Type B pancreatic cell (in vitro differentiated cells): Measurements from ENCODE around the gene STK35. TPM values are rescaled to one million over a fixed set of nuclear protein-coding genes. Genes with fewer than 3 reads are reported as not detected.

Experiments
- DNase-seq: peaks from one replicate; pipeline ENCODE4 v3.0.0; 2021; ENCODE audit warnings: mixed read lengths; ENCODE audit not compliant: unreplicated experiment; ENCODE audit errors: extremely low spot score
- H3K27ac Mint-ChIP-seq: 2 replicates; pipeline ENCODE4 v1.8.0; 2021; ENCODE audit warnings: mild to moderate bottlenecking, mixed read lengths
- H3K27me3 Mint-ChIP-seq: 2 replicates; pipeline ENCODE4 v1.8.0; 2021; ENCODE audit warnings: mixed read lengths
- H3K36me3 Mint-ChIP-seq: 2 replicates; pipeline ENCODE4 v1.8.0; 2021; ENCODE audit warnings: mixed read lengths
- H3K4me1 Mint-ChIP-seq: one replicate; pipeline ENCODE4 v1.8.0; 2021; ENCODE audit warnings: mixed read lengths; ENCODE audit not compliant: unreplicated experiment
- H3K4me3 Mint-ChIP-seq: 2 replicates; pipeline ENCODE4 v1.8.0; 2021; ENCODE audit warnings: mild to moderate bottlenecking, mixed read lengths
- H3K9me3 Mint-ChIP-seq: 2 replicates; pipeline ENCODE4 v1.8.0; 2021; ENCODE audit warnings: mixed read lengths
- total RNA-seq: library from RNA; stranded (reverse); gene quantifications from 2 replicates; pipeline ENCODE4 v1.2.1, GENCODE V29; 2021; ENCODE audit warnings: low replicate concordance
- TF ChIP-seq, protein P1 (sequence below): fragments of 200-600 bp; sonication (generic); conservative IDR thresholded peaks from 2 replicates; pipeline ENCODE4 v1.5.0; 2021; ENCODE audit warnings: antibody characterized with exemption, mild to moderate bottlenecking

STK35 gene
- total RNA-seq, 1 donor from 2014 or later: 28.3 TPM

DNA sequence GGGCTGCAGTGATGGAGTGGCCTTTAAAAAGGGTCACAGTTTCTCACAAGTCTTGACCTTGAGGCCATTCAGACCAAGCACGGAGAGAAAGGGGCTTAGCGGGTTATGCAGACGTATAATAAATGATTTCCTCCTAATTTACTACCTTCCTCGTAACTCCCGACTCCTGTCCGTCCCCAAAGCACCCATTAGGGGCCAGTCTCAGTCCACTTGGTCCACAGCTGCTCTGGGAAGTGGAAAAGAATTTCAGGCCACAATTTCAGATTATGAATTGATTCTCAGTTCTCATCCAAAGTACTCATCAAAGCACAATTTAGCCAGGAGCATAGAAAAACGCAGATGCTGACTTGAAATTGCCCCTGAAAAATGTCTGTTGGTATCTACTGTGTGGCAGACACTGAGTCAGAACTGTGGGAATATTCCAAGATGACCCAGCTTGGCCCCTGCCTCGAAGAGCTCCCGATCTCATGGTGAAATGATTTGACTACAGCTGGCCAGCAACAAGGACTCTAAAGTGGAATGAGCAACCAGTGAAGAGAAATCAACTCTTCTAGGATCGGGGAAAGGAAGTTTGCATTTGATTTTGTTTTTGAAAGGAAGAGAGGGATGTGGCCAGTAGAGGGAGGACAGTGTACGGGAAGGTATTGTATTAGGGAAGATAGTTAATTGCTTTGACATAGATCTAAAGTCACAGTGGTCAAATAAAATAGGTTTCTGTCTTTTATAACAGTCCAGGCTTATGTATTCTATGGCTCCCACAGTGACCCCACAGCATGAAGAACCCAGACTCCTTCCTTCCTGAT is 15.2 kb upstream of the STK35 start:
- no peak overlapping the region for H3K4me3 Mint-ChIP-seq
- TF ChIP-seq, protein P1, sequence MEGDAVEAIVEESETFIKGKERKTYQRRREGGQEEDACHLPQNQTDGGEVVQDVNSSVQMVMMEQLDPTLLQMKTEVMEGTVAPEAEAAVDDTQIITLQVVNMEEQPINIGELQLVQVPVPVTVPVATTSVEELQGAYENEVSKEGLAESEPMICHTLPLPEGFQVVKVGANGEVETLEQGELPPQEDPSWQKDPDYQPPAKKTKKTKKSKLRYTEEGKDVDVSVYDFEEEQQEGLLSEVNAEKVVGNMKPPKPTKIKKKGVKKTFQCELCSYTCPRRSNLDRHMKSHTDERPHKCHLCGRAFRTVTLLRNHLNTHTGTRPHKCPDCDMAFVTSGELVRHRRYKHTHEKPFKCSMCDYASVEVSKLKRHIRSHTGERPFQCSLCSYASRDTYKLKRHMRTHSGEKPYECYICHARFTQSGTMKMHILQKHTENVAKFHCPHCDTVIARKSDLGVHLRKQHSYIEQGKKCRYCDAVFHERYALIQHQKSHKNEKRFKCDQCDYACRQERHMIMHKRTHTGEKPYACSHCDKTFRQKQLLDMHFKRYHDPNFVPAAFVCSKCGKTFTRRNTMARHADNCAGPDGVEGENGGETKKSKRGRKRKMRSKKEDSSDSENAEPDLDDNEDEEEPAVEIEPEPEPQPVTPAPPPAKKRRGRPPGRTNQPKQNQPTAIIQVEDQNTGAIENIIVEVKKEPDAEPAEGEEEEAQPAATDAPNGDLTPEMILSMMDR: no peak
- no peaks in the 10 kb centered on the region for H3K36me3 Mint-ChIP-seq
- H3K4me1 Mint-ChIP-seq: no peaks in the 10 kb centered on the region
- peaks cover 57% of the 10 kb centered on the region for H3K27me3 Mint-ChIP-seq
- no peaks in the 10 kb centered on the region for H3K9me3 Mint-ChIP-seq
- DNase-seq: no peak
- no peak overlapping the region for H3K27ac Mint-ChIP-seq

DNA sequence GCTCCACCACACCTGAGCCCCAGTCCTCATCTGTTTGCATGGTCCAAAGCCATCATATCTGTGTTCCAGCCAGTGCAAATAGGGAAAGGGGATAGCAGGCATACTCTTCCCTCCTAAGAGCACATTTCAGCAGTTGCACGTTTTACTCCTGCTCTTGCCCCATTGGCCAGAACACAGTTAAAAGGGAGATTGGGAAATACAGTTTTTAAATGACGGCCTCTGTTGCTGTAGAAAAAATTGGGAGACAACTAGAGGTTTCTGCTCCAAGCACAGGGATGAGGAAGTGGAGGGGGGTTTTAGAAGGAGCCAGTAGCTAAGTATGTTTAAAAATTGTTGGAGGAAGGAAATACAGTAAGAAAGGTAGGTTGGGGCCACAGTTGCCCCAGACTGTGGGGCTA is 14.6 kb upstream of the STK35 start:
- Mint-ChIP-seq H3K9me3 (no peaks in the 10 kb centered on the region), H3K4me1 (no peaks in the 10 kb centered on the region), H3K27me3 (peaks cover 54% of the 10 kb centered on the region), H3K36me3 (no peaks in the 10 kb centered on the region), H3K4me3 (no peak overlapping the region), H3K27ac (no peak overlapping the region)
- TF ChIP-seq, protein P1: no peak
- DNase-seq: no peak

- TF ChIP-seq, protein P1: no peak
- no peaks in the 10 kb centered on the region for H3K9me3 Mint-ChIP-seq
- no peaks in the 10 kb centered on the region for H3K4me1 Mint-ChIP-seq
- no peak overlapping the region for H3K27ac Mint-ChIP-seq
- DNase-seq: no peak
- peaks cover 65% of the 10 kb centered on the region for H3K27me3 Mint-ChIP-seq
- no peak overlapping the region for H3K4me3 Mint-ChIP-seq
- no peaks in the 10 kb centered on the region for H3K36me3 Mint-ChIP-seq
These were observed 12.7 kb upstream of the STK35 start for GRCh38 chr20:2088891-2089290.

DNA sequence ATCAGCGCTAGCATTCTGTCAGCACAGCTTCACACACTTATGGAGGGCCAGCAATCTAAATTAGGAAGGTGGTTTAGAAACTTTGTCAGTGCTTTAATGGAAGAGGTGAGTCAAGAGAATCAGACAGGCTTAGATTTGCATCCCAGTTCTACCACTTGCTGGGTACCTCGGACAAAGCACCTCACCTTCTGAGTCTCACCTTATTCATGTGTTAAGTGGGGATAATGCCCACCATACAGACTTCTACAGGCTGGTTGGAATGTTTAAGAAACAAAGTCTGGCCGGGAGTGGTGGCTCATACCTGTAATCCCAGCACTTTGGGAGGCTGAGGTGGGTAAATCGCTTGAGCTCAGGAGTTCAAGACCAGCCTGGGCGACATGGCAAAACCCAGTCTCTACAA is 12.2 kb upstream of the STK35 start:
- Mint-ChIP-seq H3K27ac (no peak overlapping the region), H3K36me3 (no peaks in the 10 kb centered on the region), H3K27me3 (peaks cover 64% of the 10 kb centered on the region), H3K9me3 (no peaks in the 10 kb centered on the region), H3K4me1 (no peaks in the 10 kb centered on the region), H3K4me3 (no peak overlapping the region)
- no peak for DNase-seq
- TF ChIP-seq, protein P1: no peak

GRCh38 chr20:2093159-2093781 is 8.4 kb upstream of the STK35 start:
- Mint-ChIP-seq H3K9me3 (no peaks in the 10 kb centered on the region), H3K4me3 (no peak overlapping the region), H3K4me1 (no peaks in the 10 kb centered on the region), H3K27ac (no peak overlapping the region), H3K27me3 (peaks cover 60% of the 10 kb centered on the region), H3K36me3 (no peaks in the 10 kb centered on the region)
- no peak for DNase-seq
- TF ChIP-seq, protein P1: peak; percentile 63
